IMR-90 (cell line): ENCODE data around the gene DNAJC12. TPM values are rescaled to one million over a fixed set of nuclear protein-coding genes. Genes with fewer than 3 reads are reported as not detected.
A peak's percentile ranks its signal among the peaks of the same experiment; 100 is the strongest.

ENCODE experiments used
- ATAC-seq: fragments of 200-7000 bp; cut with Tn5 transposase; 2 replicates; pipeline ENCODE4 v1.9.1; 2020; ENCODE audit warnings: low read depth, mild to moderate bottlenecking, moderate library complexity
- BruUV-seq: library from RNA; stranded (reverse); fragments of 400-500 nt; replicated peaks from 2 replicates; lab custom pipeline; 2021; lab: Mats Ljungman, UMichigan
- CTCF ChIA-PET: fragments of 300-600 bp; formaldehyde crosslinking; extraction: SDS; loops from one replicate; lab custom pipeline; 2021; ENCODE audit warnings: antibody characterized with exemption; lab: Yijun Ruan, JAX
- POLR2A ChIA-PET: fragments of 300-600 bp; sonication (Branson Sonifier 250); formaldehyde crosslinking; loops from one replicate; lab custom pipeline; 2022; ENCODE audit warnings: antibody characterized with exemption; ENCODE audit not compliant: unreplicated experiment; lab: Charles Lee
- DNase-seq: peaks from one replicate; pipeline ENCODE4 v3.0.0; 2013
- H2AFZ ChIP-seq: replicated peaks from 2 replicates; pipeline ENCODE3; 2013; ENCODE audit warnings: low read length, mild to moderate bottlenecking; ENCODE audit not compliant: poor library complexity
- H2AK5ac ChIP-seq: 2 replicates; pipeline ENCODE4 v1.6.1; 2013; ENCODE audit warnings: low read depth, low read length, inconsistent platforms
- H2AK9ac ChIP-seq: replicated peaks from 2 replicates; pipeline ENCODE3; 2013; ENCODE audit warnings: mild to moderate bottlenecking, low read depth, low read length, moderate library complexity; ENCODE audit not compliant: poor library complexity
- H2BK120ac ChIP-seq: 2 replicates; pipeline ENCODE4 v1.6.1; 2013; ENCODE audit warnings: low read depth, low read length, inconsistent platforms
- H2BK15ac ChIP-seq: 3 replicates; pipeline ENCODE4 v1.6.1; 2013; ENCODE audit warnings: low read depth, low read length, inconsistent platforms
- H2BK20ac ChIP-seq: 2 replicates; pipeline ENCODE4 v1.6.1; 2013; ENCODE audit warnings: low read depth, mild to moderate bottlenecking, inconsistent platforms, low read length, moderate library complexity
- H2BK5ac ChIP-seq: 2 replicates; pipeline ENCODE4 v1.6.1; 2013; ENCODE audit warnings: mild to moderate bottlenecking, low read depth, low read length, inconsistent platforms; ENCODE audit not compliant: poor library complexity, severe bottlenecking
- H3K14ac ChIP-seq: replicated peaks from 2 replicates; pipeline ENCODE4 v1.6.1; 2013; ENCODE audit warnings: low read depth, low read length, inconsistent platforms
- H3K18ac ChIP-seq: 2 replicates; pipeline ENCODE4 v1.6.1; 2013; ENCODE audit warnings: low read depth, low read length, control low read depth
- H3K23ac ChIP-seq: 2 replicates; pipeline ENCODE4 v1.6.1; 2013; ENCODE audit warnings: low read depth, low read length, inconsistent platforms
- H3K27ac ChIP-seq: 2 replicates; pipeline ENCODE4 v1.5.1; 2013; ENCODE audit warnings: mild to moderate bottlenecking, control low read depth, low read length; ENCODE audit not compliant: insufficient read depth
- H3K27me3 ChIP-seq: 2 replicates; pipeline ENCODE4 v1.6.1; 2013; ENCODE audit warnings: low read length; ENCODE audit not compliant: control insufficient read depth, insufficient read depth
- H3K36me3 ChIP-seq: 2 replicates; pipeline ENCODE4 v1.6.1; 2013; ENCODE audit warnings: low read length, mixed read lengths; ENCODE audit not compliant: control insufficient read depth, insufficient read depth
- H3K4ac ChIP-seq: 2 replicates; pipeline ENCODE4 v1.6.1; 2013; ENCODE audit warnings: low read depth, low read length, inconsistent platforms
- H3K4me1 ChIP-seq: 2 replicates; pipeline ENCODE4 v1.6.1; 2013; ENCODE audit warnings: low read length, mixed read lengths; ENCODE audit not compliant: control insufficient read depth, insufficient read depth
- H3K4me2 ChIP-seq: 2 replicates; pipeline ENCODE4 v1.6.1; 2013; ENCODE audit warnings: low read depth, mild to moderate bottlenecking, control low read depth, low read length, moderate library complexity
- H3K4me3 ChIP-seq: 2 replicates; pipeline ENCODE4 v1.5.1; 2013; ENCODE audit warnings: low read depth, mild to moderate bottlenecking, control low read depth, low read length, moderate library complexity; ENCODE audit not compliant: insufficient read depth
- H3K56ac ChIP-seq: 2 replicates; pipeline ENCODE4 v1.6.1; 2013; ENCODE audit warnings: low read length, inconsistent platforms; ENCODE audit not compliant: insufficient read depth; ENCODE audit errors: extremely low read depth
- H3K79me1 ChIP-seq, 2 experiments: 2 replicates each; pipeline ENCODE4 v1.6.1; 2013; ENCODE audit warnings: low read length in 2 of 2, inconsistent platforms in 1 of 2, low read depth in 1 of 2
- H3K9ac ChIP-seq: 2 replicates; pipeline ENCODE4 v1.6.1; 2013; ENCODE audit warnings: low read depth, low read length, control low read depth
- H3K9me1 ChIP-seq: 2 replicates; pipeline ENCODE4 v1.6.1; 2013; ENCODE audit warnings: low read length, inconsistent platforms; ENCODE audit not compliant: insufficient read depth
- H3K9me3 ChIP-seq: 2 replicates; pipeline ENCODE4 v1.6.1; 2013; ENCODE audit warnings: low read length; ENCODE audit not compliant: control insufficient read depth, insufficient read depth
- H4K20me1 ChIP-seq: 2 replicates; pipeline ENCODE4 v1.6.1; 2013; ENCODE audit warnings: low read length, inconsistent platforms; ENCODE audit not compliant: insufficient read depth
- H4K5ac ChIP-seq: 2 replicates; pipeline ENCODE4 v1.6.1; 2013; ENCODE audit warnings: mild to moderate bottlenecking, low read depth, low read length, control low read depth
- H4K8ac ChIP-seq, 2 experiments: 2 replicates each; pipeline ENCODE4 v1.6.1; 2013; ENCODE audit warnings: low read depth in 2 of 2, low read length in 2 of 2, control low read depth in 1 of 2, inconsistent platforms in 1 of 2
- H4K91ac ChIP-seq: 2 replicates; pipeline ENCODE4 v1.6.1; 2013; ENCODE audit warnings: low read depth, low read length, inconsistent platforms; ENCODE audit not compliant: insufficient read depth
- BHLHE40 ChIP-seq: fragments of 150-350 bp; IDR thresholded peaks from 2 replicates; pipeline ENCODE4 v1.6.1; 2016; ENCODE audit warnings: mild to moderate bottlenecking, low read depth, low read length
- CEBPB ChIP-seq: IDR thresholded peaks from 2 replicates; pipeline ENCODE4 v1.6.1; 2012; ENCODE audit warnings: low read depth, low read length, improper control_type of control experiment
- CHD1 ChIP-seq: IDR thresholded peaks from 2 replicates; pipeline ENCODE4 v1.6.1; 2012; ENCODE audit warnings: low read depth, low read length, improper control_type of control experiment
- CTCF ChIP-seq: conservative IDR thresholded peaks from 2 replicates; pipeline ENCODE4 v1.5.1; 2012; ENCODE audit warnings: mild to moderate bottlenecking, low read depth, low read length, improper control_type of control experiment
- ELK1 ChIP-seq: fragments of 150-350 bp; IDR thresholded peaks from 2 replicates; pipeline ENCODE4 v1.6.1; 2016; ENCODE audit warnings: low read depth, mild to moderate bottlenecking, low read length, moderate library complexity, borderline replicate concordance
- MAZ ChIP-seq: IDR thresholded peaks from 2 replicates; pipeline ENCODE4 v1.6.1; 2012; ENCODE audit warnings: low read depth, mild to moderate bottlenecking, low read length, improper control_type of control experiment, moderate library complexity, borderline replicate concordance
- MXI1 ChIP-seq: IDR thresholded peaks from 2 replicates; pipeline ENCODE4 v1.6.1; 2012; ENCODE audit warnings: low read depth, mild to moderate bottlenecking, low read length, moderate library complexity, borderline replicate concordance
- POLR2A ChIP-seq: IDR thresholded peaks from 2 replicates; pipeline ENCODE4 v1.6.1; 2012; ENCODE audit warnings: mild to moderate bottlenecking, low read depth, low read length
- RCOR1 ChIP-seq: IDR thresholded peaks from 2 replicates; pipeline ENCODE4 v1.6.1; 2012; ENCODE audit warnings: mild to moderate bottlenecking, low read length, improper control_type of control experiment; ENCODE audit not compliant: insufficient replicate concordance
- RFX5 ChIP-seq: IDR thresholded peaks from 2 replicates; pipeline ENCODE4 v1.8.0; 2012; ENCODE audit warnings: low read depth, mild to moderate bottlenecking, low read length, moderate library complexity
- WGBS, 2 experiments: methylation state at CpG; one replicate each; pipeline versions ENCODE4 v1.1.5 to v1.1.7; 2013; ENCODE audit warnings: missing lambda C conversion rate in 2 of 2; ENCODE audit not compliant: insufficient read length in 1 of 2; ENCODE audit errors: extremely low coverage in 2 of 2; 5-methylcytosine and 5-hydroxymethylcytosine counted together
- dilution Hi-C: fragments of 300-500 bp; cut with HindIII; formaldehyde crosslinking; loops from one replicate; pipeline ENCODE4 v1.14.3; 2018; ENCODE audit warnings: low sequenced_read_pairs; ENCODE audit not compliant: unreplicated experiment
- in situ Hi-C: fragments of 300-500 bp; cut with MboI; formaldehyde crosslinking; loops from 3 replicates; pipeline ENCODE4 v1.14.3; 2019; ENCODE audit warnings: low sequenced_read_pairs, inconsistent platforms, mixed read lengths
- intact Hi-C: fragments of 100-400 bp; cut with micrococcal nuclease; formaldehyde crosslinking; loops from 2 replicates; pipeline ENCODE4 v1.10.0; 2022
- polyA plus RNA-seq, 3 experiments: library from polyadenylated mRNA; depleted of rRNA; stranded (reverse); fragments of >200 nt; gene quantifications; 2 replicates each; pipeline ENCODE4 v1.2.3, GENCODE V29; 2012; ENCODE audit warnings: low replicate concordance in 1 of 3
- total RNA-seq: library from RNA; depleted of rRNA; stranded (reverse); fragments of >200 nt; gene quantifications from 2 replicates; pipeline ENCODE4 v1.2.3, GENCODE V29; 2012
- TF ChIP-seq, protein P1 (sequence below): fragments of 150-350 bp; IDR thresholded peaks from 2 replicates; pipeline ENCODE4 v1.6.1; 2017; ENCODE audit warnings: mild to moderate bottlenecking, antibody characterized with exemption, low read length, low read depth

The DNAJC12 gene
- total and polyA plus RNA-seq, 2 of the 4 experiments (the other 2 are of a cell fraction): 2.3 to 2.9 TPM

DNA sequence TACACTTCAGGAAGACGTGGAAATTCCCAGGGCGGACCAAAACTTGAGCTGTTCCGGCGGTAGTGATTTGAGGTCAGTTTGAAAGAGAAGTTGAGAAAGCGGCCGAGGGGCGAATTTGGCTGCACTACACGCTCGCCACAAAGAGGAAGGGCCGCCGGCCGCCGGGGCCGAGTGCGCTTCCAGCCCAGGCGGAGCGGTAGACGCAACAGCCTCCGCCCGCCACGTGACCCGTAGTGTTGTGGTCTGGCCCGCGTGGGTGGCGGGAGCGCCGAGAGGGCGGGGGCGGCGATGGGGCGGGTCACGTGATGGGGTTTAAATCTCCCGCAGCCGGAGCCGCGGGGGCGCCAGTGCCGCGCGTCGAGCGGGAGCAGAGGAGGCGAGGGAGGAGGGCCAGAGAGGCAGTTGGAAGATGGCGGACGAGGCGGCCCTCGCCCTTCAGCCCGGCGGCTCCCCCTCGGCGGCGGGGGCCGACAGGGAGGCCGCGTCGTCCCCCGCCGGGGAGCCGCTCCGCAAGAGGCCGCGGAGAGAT lies 46.4 kb upstream of the DNAJC12 start, which contains the start of gene SIRT1:
TSS of gene SIRT1 (plus strand) at position 344 of the 529 bp plus-strand sequence. CDS start at position 410, 66 bp downstream.
- Histone ChIP-seq H3K4me3 (peak within 1 kb of the TSS; percentile 56), H4K8ac (peak within 1 kb of the TSS; percentile 23 to 73), H3K36me3 (peaks cover 7% of the 10 kb centered on the region), H3K9me3 (no peaks in the 10 kb centered on the region), H3K23ac (peak within 1 kb of the TSS; percentile 84), H4K20me1 (peaks cover 15% of the 10 kb centered on the region), H3K4me1 (peaks cover 3% of the 10 kb centered on the region; the same call in 1 of the 2 replicates), H3K27ac (peak within 1 kb of the TSS; percentile 55), H2AFZ (peak within 1 kb of the TSS; percentile 88), H3K14ac (peak within 1 kb of the TSS; percentile 83), H4K91ac (peak within 1 kb of the TSS; percentile 35; the same call in 1 of the 2 replicates), H4K5ac (peak within 1 kb of the TSS; percentile 23), H3K56ac (peak within 1 kb of the TSS; percentile 72; the same call in 1 of the 2 replicates), H3K18ac (peak within 1 kb of the TSS; percentile 14), H3K27me3 (no peaks in the 10 kb centered on the region), H3K9ac (peak within 1 kb of the TSS; percentile 60), H3K4me2 (peak within 1 kb of the TSS; percentile 77), H3K9me1 (0 out of 2 replicates have a peak, but pooled peaks cover 5% of the 10 kb centered on the region), H2AK5ac (no peak within 1 kb of the TSS), H2AK9ac (peak within 1 kb of the TSS; percentile 69), H2BK20ac (peak within 1 kb of the TSS; percentile 13), H3K4ac (peak within 1 kb of the TSS; percentile 63), H2BK5ac (peak within 1 kb of the TSS; percentile 53), H3K79me1 (peaks cover 15 to 20% of the 10 kb centered on the region in 2 experiments), H2BK15ac (peak within 1 kb of the TSS; percentile 8; the same call in 1 of the 3 replicates), H2BK120ac (peak within 1 kb of the TSS; percentile 56)
- DNase-seq (peak; percentile 90), ATAC-seq (peak; percentile 91)
- in situ Hi-C loops: no loop called here
- BruUV-seq: no TSS peak
- intact Hi-C loops: loop anchor here (1.0 to 10.0 kb wide), 3 partner anchors 190 to 450 kb away; partner anchors contain the start of genes HERC4, HNRNPH3 and PBLD
- dilution Hi-C loops: no loop called here
- TF ChIP-seq BHLHE40: peak; percentile 94
- TF ChIP-seq RCOR1: no peak
- no peak for TF ChIP-seq CEBPB
- no peak for TF ChIP-seq RFX5
- peak; percentile 98 for TF ChIP-seq POLR2A
- TF ChIP-seq, protein P1, sequence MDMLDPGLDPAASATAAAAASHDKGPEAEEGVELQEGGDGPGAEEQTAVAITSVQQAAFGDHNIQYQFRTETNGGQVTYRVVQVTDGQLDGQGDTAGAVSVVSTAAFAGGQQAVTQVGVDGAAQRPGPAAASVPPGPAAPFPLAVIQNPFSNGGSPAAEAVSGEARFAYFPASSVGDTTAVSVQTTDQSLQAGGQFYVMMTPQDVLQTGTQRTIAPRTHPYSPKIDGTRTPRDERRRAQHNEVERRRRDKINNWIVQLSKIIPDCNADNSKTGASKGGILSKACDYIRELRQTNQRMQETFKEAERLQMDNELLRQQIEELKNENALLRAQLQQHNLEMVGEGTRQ: peak; percentile 99
- TF ChIP-seq MAZ: peak; percentile 90
- no peak for TF ChIP-seq ELK1
- no peak for TF ChIP-seq CHD1
- no peak for TF ChIP-seq CTCF
- no peak; the same call in 1 of the 2 replicates for TF ChIP-seq MXI1
- 0% methylated on average over 33 of the region's 62 CpGs; no CpG with 5 or more reads in 1 of the 2 experiments for WGBS, 2 experiments
- CTCF ChIA-PET: interaction anchor here (0.5 to 1.1 kb wide), 2 partner anchors 17 to 380 kb away, joined by 3 to 5 read pairs; no protein-coding TSS in a partner anchor
- POLR2A ChIA-PET: interaction anchor here (0.6 kb wide), 1 partner anchor 17 kb away, joined by 4 read pairs; no protein-coding TSS in a partner anchor
